Body of pancreas (tissue), 4 donors: ENCODE measurements around the gene FARS2. TPM values are rescaled to one million over a fixed set of nuclear protein-coding genes. Genes with fewer than 3 reads are reported as not detected.

Source experiments
- ATAC-seq: fragments of 150-250 bp; one replicate; pipeline ENCODE4 v1.9.1; 2016
- DNase-seq, 4 donors: peaks; one replicate each; pipeline ENCODE4 v3.0.0-alpha.2; 2019
- H3K27ac ChIP-seq, 4 donors: fragments of 200-600 bp; sonication (generic); 1 replicate in 3 of 4; 2 replicates in 1 of 4; pipeline versions ENCODE4 v1.5.1 to v1.6.1; 2016 to 2019; ENCODE audit warnings: mild to moderate bottlenecking in 1 of 4, mixed read lengths in 1 of 4, moderate library complexity in 1 of 4
- H3K27me3 ChIP-seq, 2 donors: fragments of 200-600 bp; sonication (generic); one replicate each; pipeline ENCODE4 v1.6.0; 2016; ENCODE audit warnings: mild to moderate bottlenecking in 1 of 2
- H3K36me3 ChIP-seq, 2 donors: fragments of 200-600 bp; sonication (generic); replicated peaks in 1 of 2; 2 replicates each; pipeline ENCODE4 v1.5.1; 2016; ENCODE audit warnings: low read depth in 2 of 2; ENCODE audit not compliant: insufficient read depth in 1 of 2
- H3K4me1 ChIP-seq: fragments of 200-600 bp; sonication (generic); one replicate; pipeline ENCODE4 v1.6.0; 2016
- H3K4me3 ChIP-seq, 2 donors: fragments of 200-600 bp; sonication (generic); 1 replicate in 1 of 2; 2 replicates in 1 of 2; pipeline ENCODE4 v1.5.1; 2016 to 2019
- H3K9me3 ChIP-seq, 3 donors: fragments of 200-600 bp; sonication (generic); 1 replicate in 2 of 3; 2 replicates in 1 of 3; pipeline ENCODE4 v1.5.1; 2016
- CTCF ChIP-seq, 7 experiments: fragments of 450-650 bp in 4 of 7; fragments of 200-600 bp in 3 of 7; sonication (generic) in 3 of 7; IDR thresholded peaks; one replicate each; pipeline ENCODE4 v1.5.1; 2016 to 2019; ENCODE audit warnings: antibody characterized with exemption in 7 of 7
- POLR2A ChIP-seq, 3 donors: fragments of 450-650 bp; IDR thresholded peaks; one replicate each; pipeline ENCODE4 v1.6.1; 2016; ENCODE audit warnings: antibody characterized with exemption in 3 of 3, mild to moderate bottlenecking in 2 of 3
- WGBS, 2 donors: methylation state at CpG; one replicate each; pipeline ENCODE4 v1.1.5; 2017; 5-methylcytosine and 5-hydroxymethylcytosine counted together
- intact Hi-C: fragments of 100-400 bp; cut with DNase I; formaldehyde crosslinking; loops from one replicate; pipeline ENCODE4 v1.15.1; 2023
- total RNA-seq, 2 donors: library from RNA; depleted of rRNA; stranded (reverse); fragments of >200 nt; gene quantifications; one replicate each; pipeline ENCODE4 v1.1.0, GENCODE V29; 2016

The FARS2 gene
- total RNA-seq, 2 donors from 2014 or later: 6.5 to 9.6 TPM

DNA sequence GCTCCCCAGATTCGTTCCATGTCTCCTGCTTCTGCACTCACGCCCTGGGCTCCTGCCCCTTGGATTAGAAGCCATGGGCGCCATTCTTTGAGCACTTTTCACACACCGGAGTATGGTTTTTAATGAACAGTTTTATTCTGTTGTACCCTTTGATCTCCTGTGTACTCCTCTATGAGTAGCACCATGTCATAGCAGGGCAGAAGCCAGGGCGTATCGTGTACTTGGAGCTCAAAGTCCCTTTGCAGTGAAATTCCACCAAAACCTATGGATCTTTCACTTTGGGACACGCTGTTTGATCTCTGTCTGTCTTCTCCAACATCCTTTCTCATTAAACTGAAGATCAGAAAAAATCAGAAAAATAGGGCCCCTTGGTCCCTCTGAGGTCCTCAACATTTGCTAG lies 470.1 kb downstream of the FARS2 start:
- Histone ChIP-seq H3K9me3 (no peaks in the 10 kb centered on the region), H3K36me3 (no peaks in the 10 kb centered on the region), H3K27ac (no peak overlapping the region), H3K27me3 (no peaks in the 10 kb centered on the region), H3K4me3 (no peak overlapping the region), H3K4me1 (no peaks in the 10 kb centered on the region)
- DNase-seq (no peak), ATAC-seq (no peak)
- WGBS, 2 donors: 91 to 97% methylated on average over 7 of the region's 7 CpGs
- intact Hi-C loops: no loop called here
- TF ChIP-seq CTCF (IDR thresholded peaks at IDR 0.05): no peak
- TF ChIP-seq POLR2A (IDR thresholded peaks at IDR 0.05): no peak

- TF ChIP-seq POLR2A (IDR thresholded peaks at IDR 0.05) (no peak), CTCF (IDR thresholded peaks at IDR 0.05) (no peak)
- Histone ChIP-seq H3K27ac (no peak overlapping the region), H3K9me3 (no peaks in the 10 kb centered on the region), H3K4me1 (no peaks in the 10 kb centered on the region), H3K27me3 (no peaks in the 10 kb centered on the region), H3K4me3 (no peak overlapping the region), H3K36me3 (no peaks in the 10 kb centered on the region)
- ATAC-seq (no peak), DNase-seq (no peak)
- intact Hi-C loops: no loop called here
- WGBS, 2 donors: 91% methylated on average over 6 of the region's 6 CpGs
Measured at GRCh38 chr6:5732496-5732895, 471.2 kb downstream of the FARS2 start.

DNA sequence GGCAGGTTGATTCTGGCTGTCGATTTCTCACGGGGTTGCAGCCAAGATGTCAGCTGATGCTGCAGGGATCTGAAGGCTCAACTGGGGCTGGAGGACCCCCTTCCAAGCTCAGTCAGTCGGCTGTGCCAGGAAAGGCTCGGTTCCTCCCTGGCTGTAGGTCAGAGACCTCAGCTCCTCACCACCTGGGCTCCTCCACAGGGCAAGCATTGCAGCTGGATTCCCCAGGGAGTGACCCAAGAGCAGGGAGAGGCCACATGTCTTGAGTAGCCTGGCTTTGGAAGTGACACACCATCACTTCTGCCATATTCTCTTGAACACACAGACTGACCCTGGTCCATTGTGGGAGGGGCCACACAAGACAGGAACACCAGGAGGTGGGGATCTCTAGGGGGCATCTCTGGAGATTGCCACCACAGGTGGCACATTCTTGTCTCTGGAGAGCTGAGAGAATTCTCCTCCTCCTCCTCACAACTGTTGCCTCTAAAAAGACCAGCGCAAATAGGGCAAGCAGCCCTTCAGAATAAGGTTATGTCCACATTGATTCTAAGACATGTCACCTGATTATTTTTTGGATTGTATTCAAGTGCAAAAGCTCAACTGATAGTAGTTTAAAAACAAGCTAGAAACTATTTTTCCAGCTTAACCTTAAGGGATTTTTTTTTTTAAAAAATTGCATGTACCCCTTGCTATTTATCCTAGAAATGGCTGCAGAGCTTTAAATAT lies 474.9 kb downstream of the FARS2 start:
- no peaks in the 10 kb centered on the region for H3K27me3 ChIP-seq
- TF ChIP-seq POLR2A (IDR thresholded peaks at IDR 0.05) (no peak), CTCF (IDR thresholded peaks at IDR 0.05) (no peak)
- no peak overlapping the region for H3K4me3 ChIP-seq
- no peak for DNase-seq
- H3K27ac ChIP-seq: no peak overlapping the region
- ATAC-seq: no peak
- no peaks in the 10 kb centered on the region for H3K9me3 ChIP-seq
- intact Hi-C loops: no loop called here
- 74 to 77% methylated on average over 5 of the region's 5 CpGs for WGBS, 2 donors
- no peaks in the 10 kb centered on the region for H3K4me1 ChIP-seq
- H3K36me3 ChIP-seq: no peaks in the 10 kb centered on the region

DNA sequence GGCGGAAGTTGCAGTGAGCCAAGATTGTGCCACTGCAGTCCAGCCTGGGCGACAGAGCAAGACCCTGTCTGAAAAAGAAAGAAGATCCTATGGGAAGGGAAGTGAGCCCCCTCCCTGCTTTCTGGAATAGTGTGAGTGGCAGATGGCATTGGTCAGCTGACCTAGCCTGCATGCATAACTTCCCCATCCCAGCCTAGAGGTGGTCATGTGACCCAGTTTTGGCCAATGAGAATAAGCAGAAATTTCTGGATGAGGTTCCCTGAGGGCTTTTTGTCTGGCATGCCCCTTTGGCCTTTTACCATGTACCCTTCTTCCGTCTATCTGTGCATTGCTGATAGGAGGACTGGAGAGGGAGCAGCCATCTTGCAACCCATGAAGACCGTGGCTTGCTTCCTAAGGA lies 476.1 kb downstream of the FARS2 start:
- Histone ChIP-seq H3K4me1 (no peaks in the 10 kb centered on the region), H3K27me3 (no peaks in the 10 kb centered on the region), H3K9me3 (no peaks in the 10 kb centered on the region), H3K27ac (no peak overlapping the region), H3K4me3 (no peak overlapping the region), H3K36me3 (no peaks in the 10 kb centered on the region)
- 85 to 100% methylated on average over 4 of the region's 4 CpGs for WGBS, 2 donors
- ATAC-seq (no peak), DNase-seq (no peak)
- TF ChIP-seq CTCF (IDR thresholded peaks at IDR 0.05) (no peak), POLR2A (IDR thresholded peaks at IDR 0.05) (no peak)
- intact Hi-C loops: no loop called here

DNA sequence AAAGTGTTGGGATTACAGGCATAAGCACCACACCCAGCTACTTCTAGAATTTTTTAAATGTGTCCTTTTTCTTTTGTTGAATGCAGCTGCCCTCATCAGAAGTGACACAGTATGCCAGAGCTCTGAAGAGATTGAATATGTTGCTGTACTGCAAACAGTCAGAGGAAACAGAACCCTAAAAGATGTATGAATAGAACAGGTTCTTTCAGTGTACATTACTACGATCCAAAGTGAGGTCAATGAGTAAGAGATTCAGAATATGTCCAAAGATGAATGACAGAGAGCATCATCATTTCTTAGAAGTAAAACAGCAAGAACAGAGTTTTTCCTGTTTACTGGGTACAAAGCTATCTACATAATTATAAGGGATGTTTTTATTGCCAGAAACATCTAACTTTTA lies 476.9 kb downstream of the FARS2 start:
- Histone ChIP-seq H3K4me3 (no peak overlapping the region), H3K27ac (no peak overlapping the region), H3K4me1 (no peaks in the 10 kb centered on the region), H3K36me3 (no peaks in the 10 kb centered on the region), H3K27me3 (no peaks in the 10 kb centered on the region), H3K9me3 (no peaks in the 10 kb centered on the region)
- WGBS, 2 donors: 87 to 90% methylated on average over 1 of the region's 1 CpG
- no peak for DNase-seq
- TF ChIP-seq POLR2A (IDR thresholded peaks at IDR 0.05): no peak
- TF ChIP-seq CTCF (IDR thresholded peaks at IDR 0.05): no peak
- ATAC-seq: no peak
- intact Hi-C loops: no loop called here
